Gastrocnemius medialis (tissue), 4 donors: Measurements from ENCODE around the gene ADAMTSL3.

Experiments
- POLR2A ChIP-seq, 2 donors: fragments of 450-650 bp; IDR thresholded peaks; one replicate each; pipeline ENCODE4 v1.6.1; 2017; ENCODE audit warnings: antibody characterized with exemption in 2 of 2, mild to moderate bottlenecking in 2 of 2, moderate library complexity in 2 of 2
- TF ChIP-seq, protein P1 (sequence below), 5 experiments: fragments of 450-650 bp in 3 of 5; fragments of 200-600 bp in 2 of 5; sonication (generic) in 2 of 5; IDR thresholded peaks in 4 of 5; conservative IDR thresholded peaks in 1 of 5; 1 replicate in 4 of 5; 2 replicates in 1 of 5; pipeline ENCODE4 v1.5.1; 2016 to 2019; ENCODE audit warnings: antibody characterized with exemption in 5 of 5, mild to moderate bottlenecking in 3 of 5, moderate library complexity in 3 of 5

GRCh38 chr15:83655237-83655616, 1.3 kb downstream of the ADAMTSL3 start:
- TF ChIP-seq, protein P1, sequence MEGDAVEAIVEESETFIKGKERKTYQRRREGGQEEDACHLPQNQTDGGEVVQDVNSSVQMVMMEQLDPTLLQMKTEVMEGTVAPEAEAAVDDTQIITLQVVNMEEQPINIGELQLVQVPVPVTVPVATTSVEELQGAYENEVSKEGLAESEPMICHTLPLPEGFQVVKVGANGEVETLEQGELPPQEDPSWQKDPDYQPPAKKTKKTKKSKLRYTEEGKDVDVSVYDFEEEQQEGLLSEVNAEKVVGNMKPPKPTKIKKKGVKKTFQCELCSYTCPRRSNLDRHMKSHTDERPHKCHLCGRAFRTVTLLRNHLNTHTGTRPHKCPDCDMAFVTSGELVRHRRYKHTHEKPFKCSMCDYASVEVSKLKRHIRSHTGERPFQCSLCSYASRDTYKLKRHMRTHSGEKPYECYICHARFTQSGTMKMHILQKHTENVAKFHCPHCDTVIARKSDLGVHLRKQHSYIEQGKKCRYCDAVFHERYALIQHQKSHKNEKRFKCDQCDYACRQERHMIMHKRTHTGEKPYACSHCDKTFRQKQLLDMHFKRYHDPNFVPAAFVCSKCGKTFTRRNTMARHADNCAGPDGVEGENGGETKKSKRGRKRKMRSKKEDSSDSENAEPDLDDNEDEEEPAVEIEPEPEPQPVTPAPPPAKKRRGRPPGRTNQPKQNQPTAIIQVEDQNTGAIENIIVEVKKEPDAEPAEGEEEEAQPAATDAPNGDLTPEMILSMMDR (IDR thresholded peaks at IDR 0.05 in 4 of 5, conservative IDR thresholded peaks at IDR 0.05 in 1 of 5) = no peak
- no peak for TF ChIP-seq POLR2A (IDR thresholded peaks at IDR 0.05)
